HG03558 (cell line): Measurements from ENCODE around the gene BMI1.
"Not testable (repeated sequence)": the region's sequence is repeated elsewhere in the genome, so short reads cannot be mapped to it uniquely, and the experiment has no call there.

Experiments
- ATAC-seq: cut with Tn5 transposase; IDR thresholded peaks from one replicate; pipeline ENCODE4 v1.9.1; 2021; ENCODE audit warnings: moderate number of reproducible peaks; ENCODE audit not compliant: unreplicated experiment; ENCODE audit errors: extremely low read depth

The BMI1 gene

DNA sequence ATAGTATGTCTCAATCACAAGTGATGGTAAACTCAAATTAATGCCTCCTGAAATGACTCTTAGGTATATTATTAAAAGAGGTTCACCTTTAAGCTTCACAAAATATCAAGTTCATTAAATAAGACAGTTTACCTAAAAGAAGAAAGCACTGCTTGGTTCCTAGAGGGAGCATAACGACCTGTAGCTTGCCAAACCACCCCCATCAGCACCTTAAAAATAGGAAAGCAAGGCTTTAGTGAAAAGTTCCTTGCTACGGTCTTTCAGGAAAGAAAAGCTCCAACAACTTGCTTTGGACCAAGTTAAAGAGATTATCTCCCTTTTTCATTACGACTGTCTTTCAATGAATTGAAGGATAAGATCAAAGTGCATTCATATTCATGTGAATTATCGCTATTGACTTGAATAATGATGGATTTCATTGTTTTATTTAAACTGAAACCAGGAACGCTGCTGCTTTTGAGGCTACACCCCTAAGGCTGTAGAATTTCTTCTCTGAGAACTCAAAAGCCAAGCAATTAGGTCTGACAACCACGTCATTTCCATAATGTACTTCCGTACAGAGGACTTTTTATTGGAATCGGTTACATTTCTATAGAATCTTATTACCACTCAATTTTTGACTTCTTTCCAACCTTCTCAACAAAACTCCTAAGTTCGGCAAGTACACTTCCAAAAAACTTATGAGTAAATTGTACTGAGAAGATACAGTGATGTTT, 17.4 kb downstream of the BMI1 start:
- ATAC-seq: no peak

DNA sequence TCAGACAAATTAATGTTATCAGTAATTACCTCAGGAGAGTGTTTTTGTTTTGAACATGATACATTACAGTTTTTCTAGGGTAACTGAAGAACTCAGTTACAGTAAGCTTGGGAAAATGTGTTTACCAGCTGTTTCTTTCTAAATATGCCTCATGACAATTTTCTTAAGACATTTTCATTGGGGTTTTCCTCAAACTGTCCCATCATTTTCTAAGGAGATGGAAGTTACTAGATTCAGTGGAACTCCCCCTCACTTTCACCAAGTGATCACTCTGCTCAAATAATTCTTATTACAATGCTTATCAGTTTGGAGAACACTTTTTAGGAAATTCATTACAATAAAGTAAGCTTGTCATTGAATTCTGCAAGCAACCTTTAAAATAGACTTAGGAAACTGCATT, 18.0 kb downstream of the BMI1 start:
- no peak for ATAC-seq

DNA sequence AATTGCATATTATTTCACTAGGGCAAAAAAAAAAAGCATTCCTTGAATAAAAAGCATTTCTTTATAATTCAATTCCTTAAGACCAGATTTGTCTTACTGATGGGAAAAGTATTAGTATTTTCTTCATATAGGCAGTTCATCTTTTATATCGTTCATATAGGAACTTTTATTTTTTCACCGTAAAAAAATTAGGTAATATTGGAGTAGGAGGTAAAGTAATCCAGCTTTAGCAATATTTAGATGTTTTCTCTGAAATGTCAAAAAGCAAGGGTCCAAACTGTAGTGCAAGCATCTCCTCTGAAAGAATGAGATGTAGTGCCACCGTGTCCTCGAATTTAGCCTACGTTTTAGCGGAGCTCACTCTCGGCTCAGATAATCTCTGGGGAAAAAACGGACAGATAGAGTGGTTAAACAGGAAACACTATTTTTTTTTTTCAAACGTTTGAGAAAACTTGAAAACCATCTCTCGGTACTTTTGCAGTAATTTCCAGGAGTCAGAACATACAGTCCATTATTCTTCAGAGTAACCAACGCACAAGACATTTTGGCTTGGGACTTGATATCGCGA, 18.9 kb downstream of the BMI1 start:
- ATAC-seq: no peak

DNA sequence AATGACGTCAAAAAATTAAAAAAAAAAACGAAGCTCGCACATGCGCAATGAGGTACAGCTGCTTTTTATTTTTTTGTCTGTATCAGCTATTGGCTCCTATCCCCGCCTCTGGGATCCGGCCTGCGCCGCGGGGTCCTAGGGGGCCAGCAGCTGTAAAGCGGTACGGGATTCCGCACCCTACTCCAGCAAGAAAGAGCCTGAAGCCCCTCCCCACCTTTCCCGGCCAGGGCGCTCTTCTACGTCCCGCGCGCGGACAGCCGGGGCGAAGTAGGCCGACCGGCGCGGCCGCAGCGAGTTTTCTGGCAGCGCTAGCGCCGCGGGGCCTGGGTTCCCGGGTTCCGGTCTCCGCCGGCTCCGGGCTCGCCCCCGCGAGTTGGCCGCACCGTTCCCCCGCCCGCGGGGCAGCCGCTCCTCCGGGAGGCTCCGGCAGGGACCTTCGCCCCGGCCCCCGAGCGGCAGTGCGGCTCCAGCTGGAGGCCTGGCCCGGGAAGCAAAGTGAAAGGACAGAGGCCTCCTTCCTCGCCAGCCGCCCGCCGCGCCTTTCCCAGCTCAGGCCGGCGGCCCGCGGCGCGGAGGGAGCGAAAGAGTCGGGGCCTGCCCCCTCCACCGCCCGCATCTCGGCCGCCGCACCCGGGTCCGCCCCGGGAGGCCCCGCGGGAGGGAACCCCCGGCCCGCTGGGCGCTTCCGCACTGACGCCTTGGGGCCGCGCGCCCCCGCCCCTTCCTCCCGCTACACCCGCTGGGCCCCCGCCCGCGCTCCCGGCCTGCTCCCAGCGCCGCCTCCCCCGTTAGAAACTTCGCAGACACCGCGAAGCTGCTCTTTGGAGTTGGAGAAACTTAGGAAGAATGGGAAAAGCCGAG, 19.7 kb downstream of the BMI1 start:
- no peak for ATAC-seq

DNA sequence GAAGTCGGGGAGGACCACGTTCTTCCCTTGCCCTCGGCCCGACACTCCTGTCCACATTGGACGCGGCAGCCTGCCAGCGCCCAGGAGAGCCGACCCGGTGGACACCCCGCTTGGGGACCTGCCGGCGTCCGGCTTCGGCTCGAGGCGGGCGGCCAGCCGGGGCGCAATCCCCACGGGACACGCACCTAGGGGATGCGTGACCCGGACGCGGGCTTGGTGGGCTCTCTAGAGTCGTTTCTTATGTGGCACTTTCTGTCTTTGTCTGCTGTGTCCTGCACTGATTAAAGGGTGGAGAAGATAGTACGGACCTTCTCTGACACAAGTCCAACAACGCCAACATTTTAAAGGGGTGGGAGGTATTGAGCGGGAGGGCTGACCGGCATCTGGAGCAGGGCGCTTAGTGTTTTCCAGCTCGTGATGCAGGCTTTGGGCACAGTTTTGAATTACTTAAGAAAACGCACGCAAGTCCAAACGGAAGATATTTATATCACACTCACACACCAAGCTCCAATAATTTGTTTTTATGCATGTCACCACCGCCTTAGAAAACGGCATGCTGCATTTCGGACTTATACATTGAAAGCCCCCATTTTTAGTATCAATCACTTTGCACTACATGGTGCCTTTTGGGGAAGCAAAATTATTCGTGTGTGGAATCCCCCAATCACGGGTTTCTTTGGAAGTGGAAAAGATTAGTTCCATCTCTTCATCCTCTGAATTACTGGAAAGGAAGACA, 20.5 kb downstream of the BMI1 start:
- no peak for ATAC-seq

DNA sequence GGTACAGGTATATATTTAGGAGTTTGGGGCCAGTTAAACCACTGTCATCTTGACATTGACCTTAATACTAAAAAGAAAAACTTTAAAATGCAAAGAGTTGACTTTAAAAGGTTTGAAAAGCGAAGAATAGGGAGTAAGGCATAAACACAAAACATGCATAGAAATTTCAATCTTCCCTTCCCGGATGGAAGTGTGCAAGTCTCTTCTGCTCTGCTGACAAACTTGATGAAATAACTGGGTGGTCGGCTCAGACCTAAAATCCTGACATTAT, 21.0 kb downstream of the BMI1 start:
- ATAC-seq: no peak

DNA sequence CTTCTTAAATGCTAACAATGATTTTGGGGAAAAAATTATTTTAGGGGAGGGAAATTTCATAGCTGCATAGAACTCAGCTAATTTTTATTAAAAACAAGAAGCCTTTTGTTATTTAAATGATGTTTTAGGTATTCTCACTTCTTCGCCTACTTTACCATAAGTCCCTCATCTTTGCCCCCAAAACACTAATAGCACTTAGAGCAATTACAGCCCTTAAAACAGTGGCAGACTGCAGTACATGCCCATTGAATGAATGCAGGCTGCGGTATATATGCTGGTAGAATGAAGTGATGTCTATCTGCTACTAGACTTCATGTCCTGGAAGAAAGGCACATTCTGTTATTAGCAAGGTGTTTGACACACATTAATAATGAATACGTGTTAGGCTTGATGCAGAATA, 21.5 kb downstream of the BMI1 start:
- no peak for ATAC-seq

DNA sequence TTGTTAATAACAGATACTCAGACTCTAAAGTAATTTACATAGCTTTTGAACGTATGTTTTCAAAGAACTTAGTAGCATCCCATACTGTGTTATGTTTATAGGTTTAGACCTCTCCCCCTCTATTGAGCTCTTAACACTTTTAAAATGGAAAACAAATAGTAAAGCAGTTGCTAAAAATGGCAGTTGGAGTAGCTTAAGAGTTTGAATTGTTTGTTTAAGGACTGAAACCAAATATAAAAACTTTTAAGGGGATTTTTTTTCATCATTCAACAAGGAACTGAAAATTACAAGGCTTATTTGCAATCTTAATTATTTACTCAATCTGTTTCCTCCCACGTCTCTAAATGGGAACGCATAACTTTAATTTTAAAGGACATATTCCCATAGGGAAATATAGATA, 22.8 kb downstream of the BMI1 start:
- no peak for ATAC-seq

DNA sequence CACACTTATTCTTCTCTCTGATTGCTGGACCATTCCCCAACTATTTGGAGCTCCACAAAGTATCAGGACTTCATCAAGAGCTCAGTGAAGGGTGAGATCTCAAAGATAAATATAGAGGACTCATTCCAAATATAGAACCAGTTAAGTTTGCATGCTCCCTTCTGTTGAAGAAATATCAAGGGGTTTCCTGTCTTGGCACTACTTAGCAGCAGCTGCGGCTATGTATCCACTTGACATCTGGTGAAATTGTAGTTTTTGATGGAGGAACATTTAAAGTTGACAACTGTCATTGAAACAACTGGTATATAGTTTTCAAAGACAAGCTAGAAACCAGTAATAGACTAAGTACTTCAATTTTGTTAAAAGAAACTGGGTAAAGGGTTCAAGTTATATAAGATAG, 23.4 kb downstream of the BMI1 start:
- ATAC-seq: no peak

DNA sequence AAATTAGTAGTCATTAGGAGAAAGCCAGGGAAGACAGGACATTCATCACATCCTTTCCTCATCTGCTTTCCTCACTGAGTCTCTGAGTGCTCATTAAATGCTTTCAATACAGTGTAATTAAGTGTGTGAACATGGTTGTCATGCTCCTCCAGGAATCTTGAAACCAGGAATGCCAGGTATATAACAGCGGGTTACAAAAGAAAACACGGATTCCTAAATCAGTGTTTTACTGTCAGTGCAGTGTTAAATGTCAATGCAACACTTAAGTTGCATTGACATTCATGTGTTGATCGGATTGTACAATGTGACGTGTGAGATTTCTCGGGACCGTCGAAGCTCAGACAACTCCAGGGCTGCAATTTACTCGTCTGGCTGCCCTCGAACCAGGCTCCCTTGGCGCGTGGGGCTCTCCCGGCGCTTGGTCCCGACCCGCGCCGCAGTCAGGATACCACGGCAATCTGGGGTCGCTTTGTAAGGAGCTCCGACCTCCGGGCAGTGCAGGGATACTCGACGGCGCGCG, 23.9 kb downstream of the BMI1 start:
- ATAC-seq: no peak

DNA sequence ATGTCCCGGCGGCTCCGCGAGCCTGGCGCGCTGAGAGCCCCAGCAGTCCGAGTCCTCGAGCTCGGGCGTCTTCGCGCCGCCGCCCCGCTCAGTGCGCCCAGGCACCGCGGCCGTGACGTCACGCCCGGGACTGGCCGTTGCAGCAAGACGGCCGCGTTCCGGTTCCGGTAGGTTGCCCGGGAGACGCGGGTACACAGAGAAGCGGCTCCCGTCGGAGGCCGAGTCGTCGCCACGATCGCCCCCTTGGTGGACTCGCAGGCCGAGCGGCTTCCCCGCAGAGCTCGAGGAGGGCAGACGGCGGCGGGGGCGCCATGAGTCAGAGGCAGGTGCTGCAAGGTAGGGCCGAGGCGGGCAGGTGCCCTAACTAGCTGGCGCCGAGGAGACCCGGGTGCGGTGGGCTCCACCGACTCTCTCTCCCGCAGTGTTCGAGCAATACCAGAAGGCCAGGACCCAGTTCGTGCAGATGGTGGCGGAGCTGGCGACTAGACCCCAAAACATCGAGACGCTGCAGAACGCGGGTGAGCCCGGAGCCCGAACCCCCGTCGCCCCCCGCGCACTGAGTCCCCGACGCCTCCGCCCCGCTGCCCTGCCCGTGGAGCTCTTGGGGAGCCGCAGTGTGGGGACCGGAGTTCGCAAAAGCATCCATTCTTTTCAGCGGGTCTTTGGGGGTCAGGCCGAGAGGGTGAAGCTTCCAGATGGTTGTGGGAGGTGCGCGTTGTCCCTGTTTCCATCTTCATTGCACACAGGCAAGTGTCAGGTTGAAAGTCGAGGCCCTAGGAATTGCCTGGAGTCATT, 24.6 kb downstream of the BMI1 start, which contains the start of gene SPAG6:
TSS of gene SPAG6 (plus strand) at position 196 of the 795 bp plus-strand sequence. CDS start at position 312, 116 bp downstream.
- no peak for ATAC-seq

DNA sequence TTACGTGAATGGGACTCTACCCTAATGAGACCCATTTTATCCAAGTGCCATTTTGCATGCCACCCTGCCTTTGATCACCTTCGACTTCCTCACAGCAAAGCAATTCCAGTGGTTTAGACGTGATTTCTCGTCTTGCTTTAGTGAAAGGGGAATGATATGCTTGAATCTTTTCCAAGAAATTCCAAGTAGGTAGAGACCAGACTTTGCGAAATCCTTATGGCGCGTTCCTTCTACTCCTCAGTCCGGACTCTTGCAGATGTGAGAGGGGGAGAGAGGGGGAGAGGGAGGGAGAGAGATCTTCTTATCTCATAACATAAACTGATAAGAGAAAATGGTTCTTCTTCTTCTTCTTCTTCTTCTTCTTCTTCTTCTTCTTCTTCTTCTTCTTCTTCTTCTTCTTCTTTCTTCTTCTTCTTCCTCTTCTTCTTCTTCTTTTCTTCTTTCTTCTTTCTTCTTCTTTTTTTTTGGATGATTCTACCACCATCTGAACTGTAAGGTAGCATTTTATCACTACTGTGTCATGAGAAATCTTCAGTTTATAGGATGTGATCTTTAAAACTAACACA, 25.3 kb downstream of the BMI1 start:
- ATAC-seq: no peak

DNA sequence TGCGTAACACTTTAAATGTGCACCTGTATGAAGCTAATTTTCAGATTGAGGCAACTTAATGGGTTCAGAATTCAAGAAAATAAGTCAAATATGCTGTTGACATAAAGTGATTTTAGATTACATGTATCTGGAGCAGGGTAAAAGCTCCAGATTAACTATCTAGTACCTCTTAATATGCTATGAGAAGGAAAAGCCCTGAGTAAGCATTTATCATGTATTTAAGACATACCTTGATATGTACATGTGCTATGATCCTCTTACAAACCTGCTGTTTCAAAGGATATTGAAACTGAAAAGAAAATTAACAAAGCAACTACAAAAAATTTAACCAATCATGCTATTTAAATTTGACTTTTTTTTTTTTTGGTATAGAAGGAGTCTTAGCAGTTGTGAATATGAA, 28.9 kb downstream of the BMI1 start:
- ATAC-seq: no peak

DNA sequence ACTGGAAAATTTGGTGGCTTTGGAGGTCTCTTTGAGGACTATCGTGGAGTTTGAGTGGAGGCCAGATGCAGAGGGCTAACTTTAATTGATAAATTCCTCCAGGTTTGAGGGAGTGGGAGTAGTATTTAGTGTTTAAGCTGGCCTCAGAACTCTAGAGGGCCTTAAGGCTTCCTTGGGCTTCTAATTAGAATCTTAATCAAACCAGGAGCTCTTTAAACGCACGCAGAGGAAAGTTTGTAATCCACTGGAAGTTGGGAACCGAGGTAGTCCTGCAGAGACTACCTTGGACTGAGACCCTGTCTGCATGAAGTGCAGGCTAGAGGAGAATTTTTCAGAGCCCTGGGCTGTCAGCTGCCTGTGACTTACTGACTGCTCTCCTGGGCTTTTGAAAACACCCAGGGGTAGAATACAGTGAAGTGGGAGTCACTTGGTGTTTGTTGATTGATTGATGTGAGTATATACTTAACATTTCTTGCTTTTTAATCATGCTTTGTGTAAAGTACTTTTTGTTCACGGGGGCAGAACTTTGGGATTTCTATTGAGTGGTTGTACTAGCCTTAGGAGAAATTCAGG, 30.3 kb downstream of the BMI1 start:
- no peak for ATAC-seq

DNA sequence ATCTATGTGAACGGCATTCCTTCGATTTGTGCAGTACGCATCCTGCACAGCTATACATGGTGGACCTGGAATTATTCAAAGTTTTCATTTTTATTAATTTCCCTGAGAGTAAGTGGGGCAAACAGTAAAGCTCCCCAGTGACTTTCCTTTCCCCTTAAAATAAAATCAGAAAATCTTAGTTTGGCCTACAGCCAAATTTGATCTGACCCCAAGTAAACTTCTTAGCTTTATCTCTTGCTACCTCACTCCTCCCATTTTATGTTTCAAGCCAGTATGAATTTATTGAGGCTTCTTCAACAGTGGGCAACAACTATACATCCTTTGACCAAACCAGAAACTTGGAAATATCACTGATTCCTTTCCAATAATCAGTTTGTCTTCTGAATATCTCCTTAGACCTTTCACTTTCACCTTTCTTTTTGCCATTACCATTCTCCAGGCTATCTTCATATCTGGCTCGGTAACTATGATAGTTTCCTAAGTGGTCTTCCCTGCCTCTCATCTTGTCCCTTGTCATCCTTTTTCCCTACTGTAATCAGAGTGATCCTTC, 35.5 kb downstream of the BMI1 start:
- no peak for ATAC-seq

DNA sequence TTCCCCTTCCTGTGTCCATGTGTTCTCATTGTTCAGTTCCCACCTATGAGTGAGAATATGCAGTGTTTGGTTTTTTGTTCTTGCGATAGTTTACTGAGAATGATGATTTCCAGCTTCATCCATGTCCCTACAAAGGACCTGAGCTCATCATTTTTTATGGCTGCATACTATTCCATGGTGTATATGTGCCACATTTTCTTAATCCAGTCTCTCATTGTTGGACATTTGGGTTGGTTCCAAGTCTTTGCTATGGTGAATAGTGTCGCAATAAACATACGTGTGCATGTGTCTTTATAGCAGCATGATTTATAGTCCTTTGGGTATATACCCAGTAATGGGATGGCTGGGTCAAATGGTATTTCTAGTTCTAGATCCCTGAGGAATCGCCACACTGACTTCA, 36.9 kb downstream of the BMI1 start:
- ATAC-seq: not testable (repeated sequence)

DNA sequence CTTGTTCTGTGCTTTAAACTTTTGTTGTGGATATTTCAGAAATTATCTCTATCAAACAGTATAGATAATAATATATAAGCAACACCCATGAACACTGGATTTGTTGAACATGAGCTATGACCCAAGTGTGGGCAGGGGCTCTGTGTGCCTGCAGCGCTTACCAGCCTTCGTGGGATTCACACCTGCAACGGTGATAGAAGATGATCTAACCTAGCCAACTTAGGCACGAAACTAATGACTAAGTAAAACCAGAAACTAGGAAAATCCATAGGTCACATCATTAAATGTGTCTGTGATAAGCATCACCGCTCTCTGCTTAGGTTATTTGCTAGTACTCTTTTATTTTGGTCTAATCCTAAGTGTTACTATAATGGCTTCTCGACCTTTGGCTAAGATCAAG, 42.4 kb downstream of the BMI1 start:
- no peak for ATAC-seq

DNA sequence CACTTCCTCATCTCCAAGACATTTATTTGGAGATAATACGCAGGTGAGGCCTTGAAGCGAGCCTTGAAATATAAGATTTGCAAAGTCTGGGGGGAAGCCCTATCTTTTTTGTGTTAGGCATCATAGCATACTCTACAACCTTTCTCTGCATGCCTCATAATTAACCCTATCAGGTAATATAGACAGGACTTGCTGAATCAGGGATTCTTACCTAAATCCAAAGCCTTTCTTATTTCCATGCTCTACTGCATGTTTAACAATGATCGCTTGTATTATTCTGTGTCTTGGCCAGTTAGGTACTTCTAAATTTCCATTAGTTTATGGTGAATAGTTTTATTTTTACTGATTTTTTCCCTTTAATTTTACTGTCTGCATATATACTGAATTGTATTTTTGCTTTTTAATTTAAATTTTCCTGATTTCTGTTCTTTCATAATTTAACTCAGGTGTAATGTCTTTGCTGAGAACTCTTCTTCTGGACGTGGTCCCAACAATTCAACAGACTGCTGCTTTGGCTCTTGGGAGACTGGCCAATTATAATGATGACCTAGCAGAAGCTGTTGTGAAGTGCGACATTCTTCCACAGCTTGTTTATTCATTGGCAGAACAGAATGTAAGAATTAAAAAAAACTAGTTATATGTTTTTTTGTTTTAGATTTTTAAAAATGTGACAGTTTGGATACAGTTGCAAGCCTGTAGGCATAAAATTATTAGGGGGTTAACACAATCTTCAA, 43.7 kb downstream of the BMI1 start:
- ATAC-seq: no peak
